HUES6 (cell line): ENCODE measurements around the gene IFITM10.

Experiments
- H3K27ac ChIP-seq: 2 replicates; pipeline ENCODE4 v1.7.0; 2013; ENCODE audit warnings: low read depth, mild to moderate bottlenecking, low read length, inconsistent platforms
- H3K27me3 ChIP-seq: 2 replicates; pipeline ENCODE4 v1.6.1; 2013; ENCODE audit warnings: low read length; ENCODE audit not compliant: control insufficient read depth, insufficient read depth
- H3K36me3 ChIP-seq: 2 replicates; pipeline ENCODE4 v1.6.1; 2013; ENCODE audit warnings: low read length; ENCODE audit not compliant: control insufficient read depth, insufficient read depth
- H3K4me1 ChIP-seq: 2 replicates; pipeline ENCODE4 v1.6.1; 2013; ENCODE audit warnings: low read length; ENCODE audit not compliant: control insufficient read depth, insufficient read depth
- H3K4me3 ChIP-seq: 2 replicates; pipeline ENCODE4 v1.5.1; 2013; ENCODE audit warnings: low read depth, low read length
- H3K9ac ChIP-seq: one replicate; pipeline ENCODE4 v1.6.1; 2013; ENCODE audit warnings: mild to moderate bottlenecking, low read length
- H3K9me3 ChIP-seq: 2 replicates; pipeline ENCODE4 v1.6.1; 2013; ENCODE audit warnings: low read depth, low read length; ENCODE audit not compliant: control insufficient read depth, insufficient read depth

Gene IFITM10

DNA sequence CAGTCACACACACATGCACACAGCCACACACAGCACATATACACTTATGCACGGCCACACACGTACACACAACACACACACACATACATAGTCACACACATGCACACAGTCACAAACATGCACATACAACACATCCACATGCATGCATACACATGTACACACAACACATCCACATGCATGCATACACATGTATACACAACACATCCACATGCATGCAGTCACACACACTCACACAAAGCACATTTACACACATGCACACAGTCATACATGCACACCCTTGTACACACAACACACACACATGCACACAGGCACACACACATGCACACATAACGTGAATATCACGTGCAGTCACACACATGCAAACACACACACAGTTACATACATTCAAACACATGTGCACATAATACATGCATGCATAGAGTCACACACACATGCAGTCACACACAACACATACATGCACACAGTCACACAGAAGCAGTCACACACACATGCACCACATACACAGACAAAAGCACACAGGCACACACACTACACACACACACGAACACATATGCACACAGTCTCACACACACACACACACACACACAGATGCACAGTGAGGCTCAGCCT, 18.8 kb downstream of the IFITM10 start:
- Histone ChIP-seq H3K4me3 (no peak overlapping the region), H3K36me3 (no peaks in the 10 kb centered on the region), H3K4me1 (no peaks in the 10 kb centered on the region), H3K27ac (no peak overlapping the region), H3K9ac (no peak overlapping the region), H3K27me3 (peaks cover 67% of the 10 kb centered on the region), H3K9me3 (peaks cover 9% of the 10 kb centered on the region; the same call in 1 of the 2 replicates)

DNA sequence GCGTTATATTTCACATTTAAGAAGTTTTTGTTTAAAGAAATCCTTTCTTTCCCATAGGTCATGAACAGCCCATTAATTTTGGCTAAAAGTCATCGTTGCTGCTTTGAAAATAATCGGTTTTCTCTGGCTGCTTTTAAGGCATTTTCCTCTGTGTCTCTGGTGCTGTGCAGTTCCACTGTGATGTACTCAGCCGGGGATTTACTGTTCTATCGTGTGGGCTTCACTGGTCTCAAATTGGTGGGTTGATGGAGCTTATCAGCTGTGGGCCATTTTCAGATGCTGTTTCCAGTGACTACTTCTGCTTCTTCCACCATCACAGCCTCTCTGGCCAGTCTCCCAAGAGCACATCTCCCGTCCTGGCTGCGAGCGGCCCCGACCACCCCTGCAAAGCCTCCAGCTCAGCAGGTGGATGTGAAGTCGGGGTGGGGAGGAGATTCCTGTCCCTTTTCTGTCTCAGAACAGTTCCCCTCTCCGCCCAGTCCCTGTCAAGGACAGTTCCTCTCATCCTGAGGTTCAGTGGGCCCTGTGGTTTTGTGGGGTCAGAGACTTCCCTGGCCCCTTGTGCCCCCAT, 20.3 kb downstream of the IFITM10 start:
- Histone ChIP-seq H3K4me1 (no peaks in the 10 kb centered on the region), H3K4me3 (no peak overlapping the region), H3K9ac (no peak overlapping the region), H3K27me3 (peaks cover 58% of the 10 kb centered on the region), H3K9me3 (peaks cover 9% of the 10 kb centered on the region; the same call in 1 of the 2 replicates), H3K27ac (no peak overlapping the region), H3K36me3 (no peaks in the 10 kb centered on the region)

DNA sequence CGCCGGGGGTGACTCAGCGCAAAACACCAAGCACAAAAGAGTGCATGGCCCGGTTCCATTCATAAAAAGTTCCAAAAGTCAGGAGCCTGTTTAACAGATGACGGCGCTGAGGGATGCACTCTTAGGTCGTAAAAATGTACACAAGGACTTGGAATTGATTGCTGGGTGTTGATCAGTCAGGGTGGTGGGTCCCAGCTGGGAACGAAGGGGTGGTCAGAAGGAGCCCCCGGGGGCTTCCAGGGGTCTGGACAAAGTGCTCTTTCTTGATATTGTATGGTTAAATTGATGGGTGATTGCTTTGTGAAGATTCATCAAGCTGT, 20.7 kb downstream of the IFITM10 start:
- H3K36me3 ChIP-seq: no peaks in the 10 kb centered on the region
- H3K27ac ChIP-seq: no peak overlapping the region
- no peak overlapping the region for H3K4me3 ChIP-seq
- H3K9me3 ChIP-seq: peaks cover 9% of the 10 kb centered on the region; the same call in 1 of the 2 replicates
- no peaks in the 10 kb centered on the region for H3K4me1 ChIP-seq
- peaks cover 55% of the 10 kb centered on the region for H3K27me3 ChIP-seq
- no peak overlapping the region for H3K9ac ChIP-seq

DNA sequence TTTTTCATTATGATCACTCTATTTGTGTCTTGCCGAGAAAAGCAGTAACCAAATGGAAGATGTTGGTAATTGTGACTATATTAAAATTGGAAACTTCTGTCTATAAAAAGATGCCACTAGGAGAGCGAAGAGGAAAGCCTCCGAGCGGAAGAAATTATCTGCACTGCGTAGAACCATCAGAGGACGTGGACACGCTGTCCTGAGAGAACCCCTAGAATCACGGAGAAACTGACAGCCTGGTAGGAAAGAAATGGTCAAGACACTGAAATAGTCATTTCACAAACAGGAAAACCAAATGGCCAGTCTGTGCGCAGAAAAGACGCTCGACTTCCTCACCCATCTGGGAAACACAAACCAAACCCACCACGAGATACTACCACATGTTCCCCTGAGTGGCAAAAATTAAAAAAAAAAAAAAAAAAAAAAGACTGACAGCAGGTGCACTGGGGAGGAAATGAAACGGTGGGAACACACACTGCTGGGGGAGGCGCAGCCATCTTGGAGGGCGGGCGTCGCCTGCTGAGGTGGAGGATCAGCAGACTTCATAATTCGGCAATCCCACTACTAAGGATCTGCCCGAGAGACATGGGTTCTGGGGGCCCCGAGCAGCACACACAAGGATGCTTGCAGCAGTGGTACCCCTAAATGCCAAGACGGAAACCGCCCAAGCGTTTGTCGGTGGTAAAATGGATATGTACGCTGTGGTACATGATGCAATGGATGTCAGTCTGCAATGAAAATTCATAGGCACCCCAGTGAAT, 21.3 kb downstream of the IFITM10 start:
- Histone ChIP-seq H3K4me3 (no peak overlapping the region), H3K4me1 (no peaks in the 10 kb centered on the region), H3K9me3 (peaks cover 9% of the 10 kb centered on the region; the same call in 1 of the 2 replicates), H3K9ac (no peak overlapping the region), H3K27ac (no peak overlapping the region), H3K27me3 (peaks cover 50% of the 10 kb centered on the region), H3K36me3 (no peaks in the 10 kb centered on the region)

DNA sequence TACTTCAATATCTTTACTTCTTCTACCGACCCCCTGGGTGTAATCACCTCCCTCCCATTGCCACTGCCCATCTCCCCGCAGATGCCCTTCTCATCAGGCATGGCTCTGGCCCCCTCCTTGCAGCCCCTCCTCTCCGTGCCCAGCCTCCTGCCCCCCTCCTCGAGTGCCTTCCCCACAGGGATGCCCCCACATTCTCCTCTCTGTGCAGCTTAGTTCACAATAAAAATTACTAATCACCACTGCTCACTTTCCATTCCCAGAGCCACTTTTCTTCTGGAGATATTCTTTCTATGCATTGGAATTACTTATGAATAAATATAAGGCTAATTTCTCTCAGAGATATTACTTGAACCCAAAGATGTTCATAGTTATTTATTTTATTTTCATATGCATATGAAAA, 22.1 kb downstream of the IFITM10 start:
- peaks cover 41% of the 10 kb centered on the region for H3K27me3 ChIP-seq

DNA sequence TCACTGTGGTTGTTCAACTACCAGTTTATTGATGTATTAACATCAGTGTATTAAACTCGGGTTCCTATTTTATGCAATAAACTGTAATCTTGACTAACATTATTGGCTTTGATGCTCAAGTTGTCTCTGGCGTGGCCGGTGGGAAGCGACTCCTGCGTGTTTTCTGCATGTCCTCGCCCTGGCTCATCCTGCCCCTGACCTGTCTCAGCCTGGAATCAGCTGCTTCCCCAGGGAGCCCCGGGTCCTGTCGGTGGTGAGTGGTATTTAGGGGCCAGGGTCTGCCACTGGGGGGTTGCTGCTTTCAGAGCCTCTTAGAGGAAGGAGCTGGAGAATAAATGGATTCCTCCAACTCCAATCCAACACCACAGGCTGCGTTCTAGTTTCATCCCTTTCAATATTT, 22.5 kb downstream of the IFITM10 start:
- no peak overlapping the region for H3K9ac ChIP-seq
- peaks cover 37% of the 10 kb centered on the region for H3K27me3 ChIP-seq
- H3K4me1 ChIP-seq: no peaks in the 10 kb centered on the region
- H3K9me3 ChIP-seq: peaks cover 9% of the 10 kb centered on the region; the same call in 1 of the 2 replicates
- H3K4me3 ChIP-seq: no peak overlapping the region
- H3K36me3 ChIP-seq: no peaks in the 10 kb centered on the region
- no peak overlapping the region for H3K27ac ChIP-seq

More for the DNA sequence above, 22.1 kb downstream of the IFITM10 start:
- Histone ChIP-seq H3K9me3 (peaks cover 9% of the 10 kb centered on the region; the same call in 1 of the 2 replicates), H3K4me1 (no peaks in the 10 kb centered on the region), H3K9ac (no peak overlapping the region), H3K4me3 (no peak overlapping the region), H3K27ac (no peak overlapping the region), H3K36me3 (no peaks in the 10 kb centered on the region)

DNA sequence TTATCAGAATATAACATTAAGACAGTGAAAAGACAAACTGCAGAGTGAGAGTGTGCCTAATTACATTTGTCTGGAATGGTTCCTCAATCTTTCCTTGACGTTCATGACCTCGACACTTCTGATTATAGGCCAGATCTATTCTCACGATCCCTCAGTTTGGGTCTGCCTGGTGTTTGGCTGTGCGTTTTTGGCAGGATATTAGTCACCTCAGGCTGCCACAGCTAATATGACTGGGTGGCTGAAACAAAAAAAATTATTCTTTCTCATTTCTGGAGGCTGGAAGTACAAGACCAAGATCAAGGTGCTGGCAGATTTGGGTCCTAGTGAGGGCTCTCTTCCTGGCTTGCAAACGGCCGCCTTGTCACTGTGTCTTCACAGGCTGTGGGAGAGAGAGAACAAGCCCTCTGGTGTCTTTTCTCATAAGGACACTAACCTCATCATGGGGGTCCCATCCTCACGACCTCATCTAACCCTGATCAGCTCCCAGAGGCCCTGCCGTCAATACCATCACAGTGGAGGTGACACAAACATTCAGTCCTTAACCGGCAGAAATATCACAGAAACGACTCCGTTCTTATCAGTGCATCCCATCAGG, 23.2 kb downstream of the IFITM10 start:
- no peaks in the 10 kb centered on the region for H3K36me3 ChIP-seq
- peaks cover 9% of the 10 kb centered on the region; the same call in 1 of the 2 replicates for H3K9me3 ChIP-seq
- H3K9ac ChIP-seq: no peak overlapping the region
- peaks cover 30% of the 10 kb centered on the region for H3K27me3 ChIP-seq
- H3K27ac ChIP-seq: no peak overlapping the region
- H3K4me1 ChIP-seq: no peaks in the 10 kb centered on the region
- H3K4me3 ChIP-seq: no peak overlapping the region

DNA sequence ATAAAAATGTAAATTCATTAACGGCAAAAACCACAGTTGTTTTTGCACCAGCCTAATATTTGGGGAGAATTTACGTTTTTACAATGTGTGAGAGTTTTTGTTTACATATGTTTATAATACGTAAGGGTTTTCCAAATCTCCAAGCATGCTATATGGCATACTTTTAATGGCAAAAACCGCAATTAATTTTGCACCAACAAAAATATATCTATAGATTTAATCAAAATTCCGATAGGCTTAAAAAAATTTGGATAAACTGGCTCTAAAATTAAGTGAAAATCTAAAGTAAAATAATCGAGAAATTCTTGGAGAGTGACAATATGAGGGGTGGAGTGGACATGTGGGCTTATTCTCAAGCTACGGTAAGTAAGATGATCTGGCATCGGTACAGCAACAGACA, 30.6 kb downstream of the IFITM10 start:
- no peak overlapping the region for H3K27ac ChIP-seq
- H3K9ac ChIP-seq: no peak overlapping the region
- no peaks in the 10 kb centered on the region for H3K36me3 ChIP-seq
- no peaks in the 10 kb centered on the region for H3K9me3 ChIP-seq
- no peaks in the 10 kb centered on the region for H3K27me3 ChIP-seq
- no peaks in the 10 kb centered on the region for H3K4me1 ChIP-seq
- H3K4me3 ChIP-seq: no peak overlapping the region

DNA sequence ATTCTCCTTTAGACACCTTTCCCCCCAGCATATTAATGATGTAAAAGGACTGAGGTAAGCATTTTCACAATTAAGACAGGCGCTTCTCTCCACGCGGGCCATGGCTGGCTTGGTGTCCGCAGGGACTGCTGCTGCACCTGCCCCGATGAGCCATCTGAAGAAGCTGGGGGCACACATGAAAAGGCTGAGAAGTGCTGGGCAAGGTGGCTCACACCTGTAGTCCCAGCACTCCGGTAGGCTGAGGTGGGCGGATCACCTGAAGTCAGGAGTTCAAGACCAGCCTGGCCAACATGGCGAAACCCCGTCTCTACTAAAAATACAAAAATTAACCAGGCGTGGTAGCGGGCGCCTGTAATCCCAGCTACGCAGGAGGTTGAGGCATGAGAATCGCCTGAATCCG, 32.1 kb downstream of the IFITM10 start:
- H3K4me1 ChIP-seq: no peaks in the 10 kb centered on the region
- H3K9ac ChIP-seq: no peak overlapping the region
- no peak overlapping the region for H3K27ac ChIP-seq
- H3K9me3 ChIP-seq: no peaks in the 10 kb centered on the region
- H3K27me3 ChIP-seq: no peaks in the 10 kb centered on the region
- H3K36me3 ChIP-seq: no peaks in the 10 kb centered on the region
- H3K4me3 ChIP-seq: no peak overlapping the region

DNA sequence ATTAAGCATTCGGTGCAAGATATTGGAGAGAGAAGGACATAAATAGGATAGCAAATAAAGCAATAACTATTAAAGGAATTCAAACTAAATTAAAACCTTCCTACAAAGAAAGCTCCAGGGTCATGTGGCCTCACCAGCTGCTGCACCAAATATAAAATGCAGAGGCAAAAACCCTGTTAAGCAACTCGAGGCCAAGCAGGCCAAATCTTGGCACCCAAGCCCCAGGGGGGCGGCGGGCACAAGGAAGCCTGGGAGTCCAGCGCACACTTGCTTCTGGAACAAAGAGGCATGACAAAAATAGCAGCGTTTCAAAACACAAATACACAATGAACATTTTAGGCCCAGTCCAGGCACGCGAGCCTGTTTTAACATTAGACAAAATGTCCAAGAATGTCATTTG, 32.6 kb downstream of the IFITM10 start:
- Histone ChIP-seq H3K9ac (no peak overlapping the region), H3K4me3 (no peak overlapping the region), H3K4me1 (no peaks in the 10 kb centered on the region), H3K36me3 (no peaks in the 10 kb centered on the region), H3K27me3 (no peaks in the 10 kb centered on the region), H3K9me3 (no peaks in the 10 kb centered on the region), H3K27ac (no peak overlapping the region)
